GM20000 (cell line): Measurements from ENCODE around the gene EPHA6.

Experiments used
- DNase-seq: peaks from one replicate; pipeline ENCODE4 v3.0.0; 2012; ENCODE audit warnings: low spot score
- TF ChIP-seq, protein P1 (sequence below): IDR thresholded peaks from 2 replicates; pipeline ENCODE4 v1.5.1; 2012; ENCODE audit warnings: mild to moderate bottlenecking, control low read depth; ENCODE audit errors: extremely low read depth, missing control alignments

EPHA6 gene

DNA sequence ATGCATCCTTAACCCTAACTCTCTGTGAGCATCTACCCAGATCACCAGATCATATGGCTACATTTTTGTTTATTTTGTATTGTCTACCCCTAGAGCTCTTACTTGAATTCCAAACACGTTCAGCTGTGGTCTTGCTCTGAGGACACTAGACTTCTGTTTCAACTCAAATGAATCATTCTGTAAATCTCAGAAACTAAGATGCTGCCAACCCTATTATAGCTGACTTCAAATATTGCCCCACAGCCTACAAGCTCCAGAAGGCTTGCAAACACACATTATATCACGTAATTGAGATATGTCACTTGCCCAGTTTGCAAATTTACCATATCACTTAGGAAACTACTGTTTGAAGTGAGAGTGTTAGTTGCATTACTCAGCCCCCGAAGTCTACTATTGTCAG, 524.0 kb downstream of the EPHA6 start:
- no peak for DNase-seq
- TF ChIP-seq, protein P1, sequence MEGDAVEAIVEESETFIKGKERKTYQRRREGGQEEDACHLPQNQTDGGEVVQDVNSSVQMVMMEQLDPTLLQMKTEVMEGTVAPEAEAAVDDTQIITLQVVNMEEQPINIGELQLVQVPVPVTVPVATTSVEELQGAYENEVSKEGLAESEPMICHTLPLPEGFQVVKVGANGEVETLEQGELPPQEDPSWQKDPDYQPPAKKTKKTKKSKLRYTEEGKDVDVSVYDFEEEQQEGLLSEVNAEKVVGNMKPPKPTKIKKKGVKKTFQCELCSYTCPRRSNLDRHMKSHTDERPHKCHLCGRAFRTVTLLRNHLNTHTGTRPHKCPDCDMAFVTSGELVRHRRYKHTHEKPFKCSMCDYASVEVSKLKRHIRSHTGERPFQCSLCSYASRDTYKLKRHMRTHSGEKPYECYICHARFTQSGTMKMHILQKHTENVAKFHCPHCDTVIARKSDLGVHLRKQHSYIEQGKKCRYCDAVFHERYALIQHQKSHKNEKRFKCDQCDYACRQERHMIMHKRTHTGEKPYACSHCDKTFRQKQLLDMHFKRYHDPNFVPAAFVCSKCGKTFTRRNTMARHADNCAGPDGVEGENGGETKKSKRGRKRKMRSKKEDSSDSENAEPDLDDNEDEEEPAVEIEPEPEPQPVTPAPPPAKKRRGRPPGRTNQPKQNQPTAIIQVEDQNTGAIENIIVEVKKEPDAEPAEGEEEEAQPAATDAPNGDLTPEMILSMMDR: no peak

DNA sequence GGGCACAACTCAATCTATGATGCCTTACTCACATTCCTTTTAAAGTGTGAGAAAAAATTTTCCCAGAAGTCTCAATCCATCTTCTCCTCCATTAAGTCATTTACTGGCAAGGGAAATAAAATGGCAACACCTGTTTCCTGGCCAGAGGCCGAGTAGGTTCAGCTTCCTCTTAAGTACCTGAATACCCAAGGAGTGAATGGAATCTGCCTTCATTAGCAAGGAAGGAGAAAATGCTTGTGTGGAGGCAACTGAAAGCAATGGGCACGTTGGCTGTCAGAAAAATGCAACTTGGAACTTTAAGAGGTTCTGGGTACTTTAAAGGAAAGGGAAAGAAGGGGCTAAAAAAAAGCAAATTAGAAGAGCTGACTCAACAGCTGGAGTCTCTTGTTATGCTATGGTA, 526.5 kb downstream of the EPHA6 start:
- TF ChIP-seq, protein P1: no peak
- no peak for DNase-seq

DNA sequence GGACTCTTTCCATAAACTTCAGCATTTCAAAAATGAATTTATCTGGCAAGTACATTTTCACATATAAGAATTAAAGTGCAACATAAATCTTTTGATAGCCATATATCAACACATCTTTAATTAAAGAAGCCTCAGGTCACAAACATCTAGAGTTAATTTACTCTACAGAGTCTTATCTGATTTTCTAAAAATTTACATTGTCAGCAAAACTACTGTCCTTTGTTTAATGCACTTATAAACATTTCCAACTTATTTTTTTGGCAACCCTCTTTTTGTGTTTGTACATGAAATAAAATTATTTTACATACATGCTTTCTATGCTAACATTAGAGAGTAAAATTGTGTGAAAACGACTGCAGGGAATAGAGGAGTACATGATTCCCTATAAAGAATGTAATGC, 533.4 kb downstream of the EPHA6 start:
- TF ChIP-seq, protein P1: no peak
- DNase-seq: no peak

DNA sequence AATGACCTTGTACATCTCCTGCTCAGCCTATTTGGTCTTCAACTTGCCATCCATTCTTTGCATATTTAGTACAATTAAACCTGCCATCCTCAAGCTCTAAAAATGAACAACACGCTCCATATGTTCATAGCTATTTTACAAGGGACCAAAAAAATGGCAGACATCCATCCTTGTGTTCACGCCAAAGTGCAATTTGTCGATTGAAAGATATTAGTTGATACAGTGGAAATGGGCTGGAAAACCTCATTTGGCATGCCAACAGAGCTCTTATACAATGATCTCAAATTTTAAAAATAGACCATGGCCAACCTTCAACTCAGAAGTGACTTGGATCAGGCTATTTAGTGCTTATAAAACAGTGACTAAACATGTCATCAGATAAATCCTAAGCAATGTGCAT, 536.6 kb downstream of the EPHA6 start:
- TF ChIP-seq, protein P1: no peak
- no peak for DNase-seq

DNA sequence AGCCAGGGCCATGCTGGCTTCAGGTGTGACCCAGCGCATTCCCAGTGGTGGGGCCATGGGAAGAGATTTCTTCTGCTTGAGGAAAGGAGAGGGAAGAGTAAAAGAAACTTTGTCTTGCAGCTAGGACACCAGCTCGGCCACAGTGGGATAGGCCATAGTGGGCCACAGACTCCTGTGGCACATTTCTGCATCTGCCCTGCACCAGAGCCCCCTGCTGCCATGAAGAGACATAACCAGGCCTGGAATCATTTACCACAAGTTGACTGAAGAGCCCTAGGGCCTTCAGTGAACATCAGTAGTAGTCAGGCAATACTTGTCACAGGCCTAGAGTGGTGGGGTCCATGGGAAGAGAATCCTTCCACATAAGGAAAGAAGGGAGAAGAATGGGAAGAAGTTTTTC, 538.8 kb downstream of the EPHA6 start:
- TF ChIP-seq, protein P1: no peak
- no peak for DNase-seq

DNA sequence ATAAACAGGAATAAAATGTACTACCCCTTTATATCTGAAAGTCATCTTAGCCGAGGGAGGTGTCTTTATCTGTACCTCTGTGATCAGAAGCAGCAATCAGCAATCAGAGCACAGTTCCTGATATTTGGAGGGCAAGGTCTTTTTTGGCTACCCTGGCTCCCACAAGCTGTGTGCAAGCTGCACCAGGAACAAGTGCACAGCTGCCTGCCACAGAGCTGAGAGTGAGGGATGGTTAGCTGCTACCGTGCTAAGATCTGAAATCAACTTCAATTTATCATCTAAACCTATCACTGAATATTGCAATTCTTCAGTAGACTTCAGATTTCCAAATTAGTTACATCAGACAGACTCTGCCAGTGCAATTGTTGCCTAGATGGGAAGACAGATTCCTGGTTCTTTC, 545.6 kb downstream of the EPHA6 start:
- TF ChIP-seq, protein P1: no peak
- no peak for DNase-seq

DNA sequence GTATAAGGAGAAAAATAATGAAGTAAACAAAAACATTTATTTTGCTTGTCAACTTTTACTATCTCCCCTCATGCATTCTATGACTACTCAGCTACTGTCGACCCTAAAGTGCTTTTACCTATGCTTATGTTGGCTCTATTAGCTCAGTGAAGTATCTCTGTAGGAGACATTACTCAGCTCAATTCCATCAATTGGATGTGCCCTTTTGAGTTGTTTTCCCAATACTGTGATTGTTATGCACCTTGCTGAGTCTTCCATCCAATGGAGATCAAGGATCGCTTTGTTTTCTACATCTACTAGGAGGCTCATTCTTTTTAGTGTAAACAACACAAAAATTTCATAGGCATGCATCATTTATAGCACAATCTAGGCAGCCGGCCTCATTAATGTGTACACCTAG, 546.4 kb downstream of the EPHA6 start:
- TF ChIP-seq, protein P1: no peak
- DNase-seq: no peak
